A549 treated with AZD9567 at 1 μM for 4 hours (cell line): ENCODE results near the gene P2RY12. TPM values are rescaled to one million over a fixed set of nuclear protein-coding genes. Genes with fewer than 3 reads are reported as not detected.

Experiments
- total RNA-seq: library from RNA; stranded (reverse); fragments of 200-300 nt; extraction: Qiagen RNA extraction; gene quantifications from 5 replicates; pipeline ENCODE4 v1.2.3, GENCODE V29; 2022; ENCODE audit not compliant: insufficient read depth

The P2RY12 gene
- total RNA-seq: not detected in 5 replicates

GRCh38 chr3:151384741-151385174, at the start of gene P2RY12:
TSS of gene P2RY12 (minus strand) at chr3:151384753. CDS start at chr3:151338845, 45,908 bp downstream.

GRCh38 chr3:151329363-151329762, 55.2 kb downstream of the P2RY12 start, which contains the start of gene P2RY13:
TSS of gene P2RY13 (minus strand) at chr3:151329549. CDS start at chr3:151329528, 21 bp downstream.

DNA sequence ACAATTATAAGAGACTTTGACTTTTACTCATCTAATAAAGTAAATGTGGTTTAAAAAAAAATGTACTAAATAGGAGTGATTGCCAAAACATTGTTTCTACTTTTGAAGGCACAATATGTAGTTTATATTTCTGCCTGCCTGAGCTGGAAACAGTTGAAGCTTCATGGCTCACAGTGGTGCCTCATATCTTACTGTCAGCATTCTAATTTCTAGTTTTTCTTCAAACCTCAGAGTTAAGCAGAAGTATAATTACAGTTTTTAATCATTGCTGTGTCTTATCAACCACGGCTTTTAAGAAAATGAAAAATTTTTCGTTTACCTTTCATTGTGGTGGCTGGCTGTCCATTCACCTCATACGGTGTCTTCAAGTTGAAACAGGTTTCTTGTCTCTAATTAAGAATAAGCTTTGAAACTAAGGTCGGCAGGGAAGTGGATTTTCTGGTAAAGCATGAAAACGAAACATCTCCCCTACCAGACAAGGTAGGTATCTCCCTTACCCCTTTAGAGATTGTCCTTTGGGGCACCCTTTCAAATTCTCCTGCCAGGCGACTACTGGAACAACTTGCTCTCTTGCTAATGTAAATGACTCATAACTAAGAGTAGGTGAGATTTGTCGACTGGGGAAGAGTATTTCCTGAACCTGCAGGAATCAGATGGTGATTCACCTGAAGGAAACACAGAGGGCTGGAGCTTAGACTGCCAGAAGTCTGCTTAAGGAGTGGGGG, 68.1 kb downstream of the P2RY12 start, which contains the start of gene GPR87:
Gene GPR87, minus strand, starts transcription at position 554 of the 725 bp plus-strand sequence. CDS start 16,720 bp downstream, outside the sequence.

Other genes with a start within 250 kb of the P2RY12 start
- gene GPR171, start 181.5 kb downstream of the P2RY12 start, total RNA-seq: not detected in 5 replicates
- gene P2RY14, start 106.2 kb downstream of the P2RY12 start, total RNA-seq: not detected in 5 replicates
- 1.1 to 4.1 TPM (median 1.3 TPM) in 5 replicates for gene GPR87, start 67.9 kb downstream of the P2RY12 start, total RNA-seq
- gene P2RY13, start 55.2 kb downstream of the P2RY12 start, total RNA-seq: not detected in 5 replicates
- 0.31 to 0.56 TPM (median 0.35 TPM) in 4 of 5 replicates, not detected in the other for gene IGSF10, start 76.3 kb upstream of the P2RY12 start, total RNA-seq